AG09309 (cell line): ENCODE results near the gene POPDC2.

Experiments
- DNase-seq: peaks from one replicate; pipeline ENCODE4 v3.0.0-alpha.2; 2010; ENCODE audit warnings: low read depth
- H3K4me3 ChIP-seq: 2 replicates; pipeline ENCODE4 v1.5.1; 2011; ENCODE audit warnings: mild to moderate bottlenecking, low read depth, low read length, moderate library complexity; ENCODE audit not compliant: control insufficient read depth
- TF ChIP-seq, protein P1 (sequence below): IDR thresholded peaks from 2 replicates; pipeline ENCODE4 v1.5.1; 2011; ENCODE audit warnings: mild to moderate bottlenecking, low read depth, low read length, inconsistent platforms; ENCODE audit not compliant: insufficient read depth, control insufficient read depth; ENCODE audit errors: missing control alignments

The POPDC2 gene

DNA sequence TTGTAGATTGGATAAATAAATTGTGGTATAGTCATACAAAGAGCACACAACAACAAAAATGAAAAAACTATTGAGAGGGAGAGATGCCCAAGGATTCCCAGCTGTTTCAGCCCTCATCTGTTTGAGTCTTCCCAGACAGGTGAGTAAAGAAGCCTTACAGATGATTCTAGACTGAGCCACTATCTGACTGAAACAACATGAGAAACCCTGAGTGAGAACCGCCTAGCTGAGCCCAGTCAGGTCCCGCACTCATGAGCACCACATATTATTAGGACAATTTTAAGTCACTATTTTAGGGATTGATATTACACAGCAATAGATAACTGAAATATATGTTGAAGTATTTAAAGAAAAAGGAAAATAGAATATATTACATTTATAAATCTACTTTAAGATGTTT, 19.0 kb downstream of the POPDC2 start:
- TF ChIP-seq, protein P1, sequence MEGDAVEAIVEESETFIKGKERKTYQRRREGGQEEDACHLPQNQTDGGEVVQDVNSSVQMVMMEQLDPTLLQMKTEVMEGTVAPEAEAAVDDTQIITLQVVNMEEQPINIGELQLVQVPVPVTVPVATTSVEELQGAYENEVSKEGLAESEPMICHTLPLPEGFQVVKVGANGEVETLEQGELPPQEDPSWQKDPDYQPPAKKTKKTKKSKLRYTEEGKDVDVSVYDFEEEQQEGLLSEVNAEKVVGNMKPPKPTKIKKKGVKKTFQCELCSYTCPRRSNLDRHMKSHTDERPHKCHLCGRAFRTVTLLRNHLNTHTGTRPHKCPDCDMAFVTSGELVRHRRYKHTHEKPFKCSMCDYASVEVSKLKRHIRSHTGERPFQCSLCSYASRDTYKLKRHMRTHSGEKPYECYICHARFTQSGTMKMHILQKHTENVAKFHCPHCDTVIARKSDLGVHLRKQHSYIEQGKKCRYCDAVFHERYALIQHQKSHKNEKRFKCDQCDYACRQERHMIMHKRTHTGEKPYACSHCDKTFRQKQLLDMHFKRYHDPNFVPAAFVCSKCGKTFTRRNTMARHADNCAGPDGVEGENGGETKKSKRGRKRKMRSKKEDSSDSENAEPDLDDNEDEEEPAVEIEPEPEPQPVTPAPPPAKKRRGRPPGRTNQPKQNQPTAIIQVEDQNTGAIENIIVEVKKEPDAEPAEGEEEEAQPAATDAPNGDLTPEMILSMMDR = no peak
- no peak overlapping the region for H3K4me3 ChIP-seq
- no peak for DNase-seq

DNA sequence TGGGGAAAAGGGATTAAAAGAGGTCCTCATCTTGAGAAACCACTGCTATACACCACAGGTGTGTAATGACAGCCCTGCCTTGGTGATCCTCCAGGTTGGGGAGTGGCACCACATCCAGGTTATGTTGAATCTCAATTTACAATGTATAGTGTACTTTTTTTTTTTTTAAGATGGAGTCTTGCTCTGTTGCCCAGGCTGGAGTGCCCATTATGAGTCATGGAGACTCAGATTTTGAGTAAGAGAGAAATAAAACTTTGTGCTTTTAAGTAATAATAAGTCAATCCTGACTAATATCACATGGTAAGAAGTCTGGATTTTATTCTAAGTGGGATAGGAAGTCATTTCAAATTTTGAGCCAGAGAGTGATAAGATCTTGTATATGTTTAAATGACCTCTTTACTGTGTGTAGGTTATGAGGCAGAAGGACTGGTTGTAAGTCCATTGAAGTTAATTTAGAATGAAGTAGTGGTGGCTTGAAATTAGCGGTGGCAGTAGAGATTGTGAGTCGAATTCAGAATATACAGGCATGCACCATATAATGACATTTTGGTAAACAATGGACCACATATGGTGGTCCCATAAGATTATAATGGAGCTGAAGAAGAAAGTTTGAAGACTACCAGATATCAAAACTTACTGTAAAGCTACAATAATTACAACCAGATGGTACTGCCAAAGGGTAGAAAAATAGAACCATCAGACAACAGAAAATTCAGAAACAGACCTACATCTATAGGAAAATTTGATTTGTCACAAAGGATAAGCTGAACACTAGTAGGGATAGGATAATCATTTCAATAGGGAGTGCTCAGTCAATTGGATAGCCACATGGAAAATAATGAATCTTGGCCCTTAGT, 20.7 kb downstream of the POPDC2 start:
- no peak for DNase-seq
- H3K4me3 ChIP-seq = no peak overlapping the region
- TF ChIP-seq, protein P1 = no peak

DNA sequence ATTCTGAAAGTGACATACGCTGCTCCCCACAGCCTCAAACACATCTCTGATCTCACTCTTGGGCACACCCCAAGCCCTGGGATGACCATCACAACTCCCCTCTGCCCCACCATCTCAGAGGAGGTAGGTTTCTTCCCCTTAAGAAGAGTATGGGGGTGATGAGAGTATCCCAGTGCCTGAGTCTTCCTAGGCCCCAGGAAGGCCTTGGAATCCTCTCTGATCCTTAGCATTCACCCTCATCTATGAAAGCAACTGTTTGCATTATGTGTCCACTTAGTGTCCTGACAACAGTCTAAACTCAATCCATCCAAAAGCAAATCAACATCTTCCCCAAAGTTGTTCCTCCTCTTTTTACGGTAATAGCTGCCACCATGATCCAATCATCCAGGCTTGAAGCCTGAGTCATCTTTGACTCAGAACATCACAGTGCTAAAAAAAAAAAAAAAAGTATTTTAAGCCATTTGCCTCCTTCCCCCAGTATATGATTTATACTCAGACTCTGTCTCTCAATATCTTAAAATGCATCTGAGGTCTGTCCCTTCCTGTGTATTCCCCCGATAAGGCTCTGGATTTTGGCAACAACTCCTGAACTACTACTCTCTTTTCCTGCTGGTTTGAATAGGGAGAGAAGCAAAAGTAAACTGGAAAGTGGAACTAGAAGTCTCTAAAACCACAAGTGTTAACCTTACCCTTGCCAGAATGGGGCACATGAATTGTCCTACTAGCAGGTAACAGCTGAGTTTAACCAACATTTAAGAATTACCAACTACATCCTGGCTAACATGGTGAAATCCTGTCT, 22.5 kb downstream of the POPDC2 start:
- peak; percentile 84 for DNase-seq
- TF ChIP-seq, protein P1 = no peak
- no peak overlapping the region for H3K4me3 ChIP-seq

DNA sequence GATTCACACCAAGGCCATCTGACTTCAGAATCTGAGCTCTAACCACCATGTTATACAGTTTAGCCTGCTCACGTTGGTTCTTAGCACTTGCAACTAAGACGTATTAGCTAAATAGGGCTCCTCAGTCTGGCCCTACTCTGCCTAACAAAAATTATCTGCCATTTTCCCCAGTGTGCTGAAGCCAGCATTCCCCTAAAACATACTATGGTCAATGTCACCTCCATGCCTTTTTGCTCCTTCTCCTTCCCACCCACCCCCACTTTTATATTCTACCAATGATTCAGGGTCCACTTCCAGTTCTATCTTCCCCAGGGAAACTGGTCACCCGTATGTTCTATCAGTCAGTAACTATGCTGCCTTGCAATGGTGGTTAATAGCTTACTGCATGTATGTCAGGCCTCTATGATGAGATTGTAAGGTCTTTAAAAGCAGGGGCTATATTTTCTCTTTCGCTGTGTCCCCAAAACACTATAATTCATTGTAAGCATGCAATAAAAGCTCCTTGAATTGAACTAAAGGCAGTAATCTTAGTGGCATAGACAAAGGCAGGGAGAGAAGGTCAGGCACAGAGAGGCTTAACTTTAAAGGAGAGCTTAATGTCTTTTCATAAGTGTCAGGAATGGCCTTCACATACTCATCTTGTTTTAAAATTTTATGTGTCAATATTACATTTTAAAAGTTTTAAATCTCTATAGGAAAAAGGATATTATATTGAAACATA, 23.3 kb downstream of the POPDC2 start:
- H3K4me3 ChIP-seq = no peak overlapping the region
- TF ChIP-seq, protein P1 = no peak
- no peak for DNase-seq

DNA sequence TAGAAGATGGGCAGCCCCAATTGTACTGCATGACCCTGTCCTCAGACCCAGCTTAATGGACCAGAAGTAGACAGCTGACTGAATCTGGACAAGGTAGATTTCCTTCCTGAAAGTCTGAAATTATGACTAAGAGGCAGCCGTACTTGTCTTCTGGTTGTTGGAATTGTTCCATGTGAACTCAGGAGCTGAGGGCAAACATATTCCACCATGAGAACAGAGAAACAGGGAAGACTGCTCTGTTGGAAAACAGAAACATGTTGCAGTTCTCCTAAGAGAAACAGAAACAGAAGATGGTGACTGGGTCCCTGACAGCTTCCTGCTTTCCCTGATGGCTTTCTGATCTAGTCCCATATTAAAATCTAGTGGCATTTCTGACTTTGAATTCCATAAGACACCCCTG, 24.1 kb downstream of the POPDC2 start:
- TF ChIP-seq, protein P1 = no peak
- no peak overlapping the region for H3K4me3 ChIP-seq
- DNase-seq = no peak

DNA sequence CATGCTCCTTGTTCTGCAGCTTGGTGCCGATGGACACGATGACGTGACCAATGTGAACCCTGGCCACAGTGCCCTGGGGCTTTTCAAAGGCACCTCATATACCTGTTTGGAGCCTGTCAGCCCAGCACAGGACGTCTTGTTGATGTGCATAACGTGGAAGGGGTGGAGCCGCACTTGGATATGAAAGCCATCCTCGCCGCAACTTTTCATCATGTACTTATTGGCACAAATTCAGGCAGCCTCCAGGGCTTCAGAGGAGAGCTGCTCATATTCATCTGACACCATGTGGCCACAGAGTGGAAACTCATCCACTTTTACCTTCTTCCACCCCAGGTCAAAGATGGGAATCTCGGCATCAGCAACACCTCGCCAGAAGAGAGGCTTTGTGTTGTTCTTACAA, 24.7 kb downstream of the POPDC2 start:
- DNase-seq = no peak
- H3K4me3 ChIP-seq = no peak overlapping the region
- TF ChIP-seq, protein P1 = no peak
